Cerebellar cortex (tissue), 1 donor: ENCODE data around the gene GOLIM4.
"Not testable (repeated sequence)": the region's sequence is repeated elsewhere in the genome, so short reads cannot be mapped to it uniquely, and the experiment has no call there.

ENCODE experiments used
- DNase-seq: peaks from one replicate; pipeline ENCODE4 v3.0.0-alpha.2; 2015; ENCODE audit warnings: low spot score

GOLIM4 gene

GRCh38 chr3:168095611-168096209 is at the start of gene GOLIM4:
GOLIM4 (minus strand) TSS chr3:168095924; CDS start chr3:168095285, 639 bp downstream.
- DNase-seq, result peak; percentile 88

GRCh38 chr3:168141405-168141998 is 45.8 kb upstream of the GOLIM4 start:
- no peak for DNase-seq

GRCh38 chr3:168139947-168140346 is 44.2 kb upstream of the GOLIM4 start:
- DNase-seq, result no peak

GRCh38 chr3:168138421-168138820 is 42.7 kb upstream of the GOLIM4 start:
- no peak for DNase-seq

- no peak for DNase-seq
Measured at GRCh38 chr3:168134931-168135330, 39.2 kb upstream of the GOLIM4 start.

- DNase-seq, result not testable (repeated sequence)
Measured at GRCh38 chr3:168130250-168130649, 34.5 kb upstream of the GOLIM4 start.

GRCh38 chr3:168128463-168128862 is 32.7 kb upstream of the GOLIM4 start:
- DNase-seq, result not testable (repeated sequence)

- DNase-seq, result no peak
Measured at GRCh38 chr3:168127466-168127865, 31.7 kb upstream of the GOLIM4 start.

GRCh38 chr3:168124791-168125190 is 29.1 kb upstream of the GOLIM4 start:
- no peak for DNase-seq

- DNase-seq, result no peak
Measured at GRCh38 chr3:168124291-168124690, 28.6 kb upstream of the GOLIM4 start.

GRCh38 chr3:168123201-168124176 is 27.8 kb upstream of the GOLIM4 start:
- DNase-seq, result peak; percentile 8

GRCh38 chr3:168121184-168122017 is 25.7 kb upstream of the GOLIM4 start:
- no peak for DNase-seq

- DNase-seq, result no peak
Measured at GRCh38 chr3:168117853-168118313, 22.2 kb upstream of the GOLIM4 start.

GRCh38 chr3:168117059-168117458 is 21.3 kb upstream of the GOLIM4 start:
- no peak for DNase-seq

GRCh38 chr3:168116279-168116678 is 20.6 kb upstream of the GOLIM4 start:
- no peak for DNase-seq

GRCh38 chr3:168113848-168114247 is 18.1 kb upstream of the GOLIM4 start:
- DNase-seq, result no peak

- DNase-seq, result no peak
Measured at GRCh38 chr3:168112894-168113293, 17.2 kb upstream of the GOLIM4 start.

- DNase-seq, result no peak
Measured at GRCh38 chr3:168104361-168104760, 8.6 kb upstream of the GOLIM4 start.

- no peak for DNase-seq
Measured at GRCh38 chr3:168102735-168103410, 7.1 kb upstream of the GOLIM4 start.

GRCh38 chr3:168100777-168101492 is 5.2 kb upstream of the GOLIM4 start:
- no peak for DNase-seq

- DNase-seq, result no peak
Measured at GRCh38 chr3:168097381-168097780, 1.7 kb upstream of the GOLIM4 start.
